Mesenchymal stem cell (in vitro differentiated cells and primary cell): ENCODE measurements around the gene NUP107.

ENCODE experiments used
- DNase-seq: peaks from one replicate; pipeline ENCODE4 v3.0.0-alpha.2; 2013
- H2AFZ ChIP-seq: one replicate; pipeline ENCODE4 v1.6.1; 2013; ENCODE audit warnings: low read depth, mild to moderate bottlenecking, control low read depth, inconsistent platforms, low read length, moderate library complexity
- H2AK5ac ChIP-seq: 2 replicates; pipeline ENCODE4 v1.6.1; 2013; ENCODE audit warnings: low read length, moderate library complexity, mild to moderate bottlenecking, inconsistent platforms; ENCODE audit not compliant: severe bottlenecking
- H2BK120ac ChIP-seq: one replicate; pipeline ENCODE4 v1.6.1; 2013; ENCODE audit warnings: low read depth, mild to moderate bottlenecking, inconsistent platforms, low read length, moderate library complexity
- H2BK12ac ChIP-seq, 2 experiments: one replicate each; pipeline ENCODE4 v1.6.1; 2013; ENCODE audit warnings: inconsistent platforms in 2 of 2, low read length in 2 of 2, mild to moderate bottlenecking in 2 of 2, moderate library complexity in 2 of 2, control low read depth in 1 of 2
- H2BK15ac ChIP-seq: one replicate; pipeline ENCODE4 v1.6.1; 2013; ENCODE audit warnings: mild to moderate bottlenecking, low read depth, inconsistent platforms; ENCODE audit not compliant: poor library complexity, severe bottlenecking
- H2BK5ac ChIP-seq: 2 replicates; pipeline ENCODE4 v1.6.1; 2013; ENCODE audit warnings: low read depth, mild to moderate bottlenecking, low read length, control low read depth, inconsistent platforms; ENCODE audit not compliant: poor library complexity, severe bottlenecking
- H3K14ac ChIP-seq, 2 experiments: one replicate each; pipeline ENCODE4 v1.6.1; 2013; ENCODE audit warnings: inconsistent platforms in 2 of 2, low read length in 2 of 2, control low read depth in 1 of 2, mild to moderate bottlenecking in 1 of 2, moderate library complexity in 1 of 2
- H3K18ac ChIP-seq, 2 experiments: one replicate each; pipeline ENCODE4 v1.6.1; 2013; ENCODE audit warnings: inconsistent platforms in 2 of 2, low read length in 2 of 2, control low read depth in 1 of 2, low read depth in 1 of 2, mild to moderate bottlenecking in 1 of 2
- H3K23ac ChIP-seq, 2 experiments: one replicate each; pipeline ENCODE4 v1.6.1; 2013; ENCODE audit warnings: inconsistent platforms in 2 of 2, low read length in 2 of 2, mild to moderate bottlenecking in 2 of 2, moderate library complexity in 2 of 2, control low read depth in 1 of 2
- H3K27ac ChIP-seq: 2 replicates; pipeline ENCODE4 v1.5.1; 2013; ENCODE audit warnings: mild to moderate bottlenecking, moderate library complexity, low read length, control low read depth, inconsistent platforms; ENCODE audit not compliant: poor library complexity, severe bottlenecking
- H3K27me3 ChIP-seq, 2 experiments: 2 replicates each; pipeline versions ENCODE4 v1.6.1 to v1.7.0; 2013; ENCODE audit warnings: low read length in 2 of 2, mild to moderate bottlenecking in 2 of 2, moderate library complexity in 2 of 2, control low read depth in 1 of 2, inconsistent platforms in 1 of 2; ENCODE audit not compliant: control insufficient read depth in 1 of 2, insufficient read depth in 1 of 2
- H3K36me3 ChIP-seq, 2 experiments: 2 replicates each; pipeline versions ENCODE4 v1.6.1 to v1.7.0; 2013; ENCODE audit warnings: low read length in 2 of 2, control low read depth in 1 of 2, inconsistent platforms in 1 of 2, low read depth in 1 of 2, mild to moderate bottlenecking in 1 of 2; ENCODE audit not compliant: insufficient read depth in 2 of 2, control insufficient read depth in 1 of 2
- H3K4ac ChIP-seq, 2 experiments: one replicate each; pipeline ENCODE4 v1.6.1; 2013; ENCODE audit warnings: inconsistent platforms in 2 of 2, low read length in 2 of 2, mild to moderate bottlenecking in 2 of 2, moderate library complexity in 2 of 2, control low read depth in 1 of 2, low read depth in 1 of 2
- H3K4me1 ChIP-seq: 2 replicates; pipeline ENCODE4 v1.6.1; 2013; ENCODE audit warnings: low read depth, low read length, control low read depth; ENCODE audit not compliant: control insufficient read depth, insufficient read depth
- H3K4me2 ChIP-seq: 2 replicates; pipeline ENCODE4 v1.6.1; 2013; ENCODE audit warnings: low read length, mild to moderate bottlenecking, inconsistent platforms; ENCODE audit not compliant: poor library complexity, severe bottlenecking
- H3K4me3 ChIP-seq, 2 experiments: 2 replicates each; pipeline versions ENCODE4 v1.5.1 to v1.7.0; 2013; ENCODE audit warnings: low read length in 2 of 2, mild to moderate bottlenecking in 2 of 2, control low read depth in 1 of 2, low read depth in 1 of 2; ENCODE audit not compliant: insufficient read depth in 1 of 2
- H3K79me1 ChIP-seq: replicated peaks from 2 replicates; pipeline ENCODE4 v1.6.1; 2013; ENCODE audit warnings: mild to moderate bottlenecking, control low read depth, low read length, inconsistent platforms; ENCODE audit not compliant: poor library complexity, severe bottlenecking
- H3K9ac ChIP-seq: 2 replicates; pipeline ENCODE4 v1.7.0; 2013; ENCODE audit warnings: mild to moderate bottlenecking, low read length, moderate library complexity
- H3K9me3 ChIP-seq: 2 replicates; pipeline ENCODE4 v1.7.0; 2013; ENCODE audit warnings: mild to moderate bottlenecking, low read length; ENCODE audit not compliant: control insufficient read depth
- H4K8ac ChIP-seq: one replicate; pipeline ENCODE4 v1.6.1; 2013; ENCODE audit warnings: inconsistent platforms, mild to moderate bottlenecking, low read length, moderate library complexity
- H4K91ac ChIP-seq: one replicate; pipeline ENCODE4 v1.6.1; 2013; ENCODE audit warnings: mild to moderate bottlenecking, low read length, inconsistent platforms
- WGBS: methylation state at CpG from one replicate; pipeline ENCODE4 v1.1.7; 2013; ENCODE audit warnings: mixed read lengths; 5-methylcytosine and 5-hydroxymethylcytosine counted together

Gene NUP107

GRCh38 chr12:68639396-68639767 is 47.4 kb upstream of the NUP107 start:
- H2BK12ac ChIP-seq, result no peak overlapping the region
- no peak overlapping the region for H4K8ac ChIP-seq
- H3K14ac ChIP-seq, result no peak overlapping the region
- peaks cover 5% of the 10 kb centered on the region for H3K4me1 ChIP-seq
- no peak overlapping the region for H3K23ac ChIP-seq
- H3K27me3 ChIP-seq, result no peaks in the 10 kb centered on the region
- 100% methylated on average over 1 of the region's 1 CpG for WGBS
- no peak overlapping the region for H3K18ac ChIP-seq
- no peak overlapping the region for H3K27ac ChIP-seq
- no peak overlapping the region for H2AFZ ChIP-seq
- no peak overlapping the region for H3K9ac ChIP-seq
- no peak overlapping the region for H3K4ac ChIP-seq
- H3K36me3 ChIP-seq, result peaks cover 7 to 16% of the 10 kb centered on the region in 2 experiments
- DNase-seq, result no peak
- peak overlapping the region; percentile 13 for H2AK5ac ChIP-seq
- no peaks in the 10 kb centered on the region for H3K79me1 ChIP-seq
- no peak overlapping the region for H2BK5ac ChIP-seq
- no peak overlapping the region for H4K91ac ChIP-seq
- H2BK15ac ChIP-seq, result no peak overlapping the region
- H2BK120ac ChIP-seq, result no peak overlapping the region
- no peak overlapping the region for H3K4me2 ChIP-seq
- H3K4me3 ChIP-seq, result no peak overlapping the region
- no peaks in the 10 kb centered on the region for H3K9me3 ChIP-seq

GRCh38 chr12:68641138-68641537 is 45.6 kb upstream of the NUP107 start:
- no peak overlapping the region for H3K27ac ChIP-seq
- no peak for DNase-seq
- H3K4me2 ChIP-seq, result no peak overlapping the region
- H2AFZ ChIP-seq, result no peak overlapping the region
- no peak overlapping the region for H3K23ac ChIP-seq
- H3K4me1 ChIP-seq, result peaks cover 5% of the 10 kb centered on the region
- no peaks in the 10 kb centered on the region for H3K79me1 ChIP-seq
- no peak overlapping the region for H4K8ac ChIP-seq
- H2BK15ac ChIP-seq, result no peak overlapping the region
- H3K4me3 ChIP-seq, result no peak overlapping the region
- peaks cover 10 to 23% of the 10 kb centered on the region in 2 experiments for H3K36me3 ChIP-seq
- no peaks in the 10 kb centered on the region for H3K9me3 ChIP-seq
- no peak overlapping the region for H3K18ac ChIP-seq
- no peak overlapping the region for H2BK120ac ChIP-seq
- no peak overlapping the region for H3K14ac ChIP-seq
- no peak overlapping the region for H3K9ac ChIP-seq
- no peak overlapping the region for H3K4ac ChIP-seq
- H2AK5ac ChIP-seq, result no peak overlapping the region
- no peaks in the 10 kb centered on the region for H3K27me3 ChIP-seq
- no peak overlapping the region for H2BK5ac ChIP-seq
- 50% methylated on average over 2 of the region's 5 CpGs for WGBS
- H2BK12ac ChIP-seq, result no peak overlapping the region
- no peak overlapping the region for H4K91ac ChIP-seq

GRCh38 chr12:68646484-68646883 is 40.3 kb upstream of the NUP107 start:
- Histone ChIP-seq H3K9me3 (no peaks in the 10 kb centered on the region), H2AK5ac (no peak overlapping the region), H2BK120ac (no peak overlapping the region), H3K14ac (no peak overlapping the region), H3K36me3 (peaks cover 10 to 43% of the 10 kb centered on the region in 2 experiments), H3K4me2 (no peak overlapping the region), H2BK12ac (no peak overlapping the region), H3K9ac (no peak overlapping the region), H3K4me1 (no peaks in the 10 kb centered on the region), H3K23ac (no peak overlapping the region), H3K18ac (no peak overlapping the region), H3K27me3 (no peaks in the 10 kb centered on the region), H2AFZ (no peak overlapping the region), H2BK15ac (no peak overlapping the region), H2BK5ac (no peak overlapping the region), H3K4me3 (no peak overlapping the region), H3K4ac (no peak overlapping the region), H3K27ac (no peak overlapping the region), H3K79me1 (peaks cover 7% of the 10 kb centered on the region), H4K91ac (no peak overlapping the region), H4K8ac (no peak overlapping the region)
- DNase-seq, result no peak
- 100% methylated on average over 2 of the region's 5 CpGs for WGBS

GRCh38 chr12:68647507-68647906 is 39.3 kb upstream of the NUP107 start:
- Histone ChIP-seq H3K4me3 (no peak overlapping the region), H2BK5ac (no peak overlapping the region), H3K79me1 (peaks cover 11% of the 10 kb centered on the region), H3K23ac (no peak overlapping the region), H3K9ac (no peak overlapping the region), H3K36me3 (peaks cover 15 to 48% of the 10 kb centered on the region in 2 experiments), H3K27ac (no peak overlapping the region), H4K8ac (no peak overlapping the region), H3K9me3 (no peaks in the 10 kb centered on the region), H3K4me2 (no peak overlapping the region), H3K14ac (no peak overlapping the region), H4K91ac (no peak overlapping the region), H2AFZ (no peak overlapping the region), H2BK12ac (no peak overlapping the region), H2AK5ac (no peak overlapping the region), H2BK15ac (no peak overlapping the region), H3K4ac (no peak overlapping the region), H2BK120ac (no peak overlapping the region), H3K4me1 (no peaks in the 10 kb centered on the region), H3K18ac (no peak overlapping the region), H3K27me3 (no peaks in the 10 kb centered on the region)
- WGBS, result no CpG with 5 or more reads among the region's 1 CpG
- DNase-seq, result no peak
